ENCODE results near the gene DUS3L. TPM values are rescaled to one million over a fixed set of nuclear protein-coding genes. Genes with fewer than 3 reads are reported as not detected.
"Not testable (repeated sequence)": the region's sequence is repeated elsewhere in the genome, so short reads cannot be mapped to it uniquely, and the experiment has no call there.

The DUS3L gene
- total and polyA plus RNA-seq, 2 donors (not counting 1 experiment from before 2014, with no cell fraction given): 84.6 to 118 TPM

DNA sequence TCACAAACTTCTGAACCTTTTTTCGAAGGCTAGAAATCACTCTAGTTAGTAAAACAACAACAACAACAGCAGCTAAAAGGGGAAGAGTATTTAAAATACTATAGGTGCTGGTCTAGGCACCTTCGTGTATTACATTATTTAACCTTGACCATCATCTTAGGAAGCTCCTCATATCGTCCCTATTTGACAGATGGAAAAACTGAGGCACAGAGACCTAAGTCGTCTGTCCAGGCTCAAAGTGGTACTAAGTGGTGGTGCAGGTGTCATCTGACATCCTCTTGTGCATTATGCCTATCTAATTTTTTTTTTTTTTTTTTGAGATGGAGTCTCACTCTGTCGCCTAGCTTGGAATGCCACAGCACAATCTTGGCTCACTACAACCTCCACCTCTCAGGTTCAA, 41.5 kb downstream of the DUS3L start:
- no peaks in the 10 kb centered on the region for H3K36me3 ChIP-seq (replicated peaks in 1 of 2; ENCODE audit: control extremely low read depth in 1 of 2, control insufficient read depth in 1 of 2, extremely low read depth in 1 of 2, insufficient read depth in 2 of 2, low read length in 1 of 2)
- ChIA-PET POLR2A (no interaction called here), CTCF (interaction anchor here (0.7 kb wide), 1 partner anchor 343 kb away, joined by 5 read pairs; no protein-coding TSS in a partner anchor)
- Mint-ChIP-seq H3K4me3 (no peak overlapping the region), H3K4me1 (no peaks in the 10 kb centered on the region), H3K9me3 (ENCODE audit: insufficient read depth) (no peaks in the 10 kb centered on the region), H3K27me3 (peaks cover 8% of the 10 kb centered on the region), H3K27ac (no peak overlapping the region)
- ATAC-seq (ENCODE audit: low read depth) (no peak), DNase-seq (no peak)
- H3K4me1 ChIP-seq (ENCODE audit: control insufficient read depth in 2 of 2, insufficient read depth in 2 of 2, low read length in 2 of 2): no peaks in the 10 kb centered on the region
- TF ChIP-seq CTCF (IDR thresholded peaks at IDR 0.05): no peak
- no peak for TF ChIP-seq EZH2 (IDR thresholded peaks at IDR 0.05; ENCODE audit: borderline replicate concordance, insufficient read depth, low read depth, low read length, poor library complexity, severe bottlenecking)
- H3K4me3 ChIP-seq (ENCODE audit: control extremely low read depth in 1 of 5, extremely low read depth in 1 of 5, insufficient read depth in 1 of 5, low read depth in 2 of 5, low read length in 4 of 5): no peak overlapping the region
- no peak overlapping the region for H2AFZ ChIP-seq (ENCODE audit: insufficient read depth, low read depth, low read length, poor library complexity, severe bottlenecking)
- no CpG with 5 or more reads among the region's 5 CpGs for WGBS (ENCODE audit: insufficient coverage)
- H3K27me3 ChIP-seq (replicated peaks in 1 of 4; ENCODE audit: control extremely low read depth in 1 of 4, control insufficient read depth in 3 of 4, insufficient read depth in 4 of 4, low read length in 3 of 4): peaks cover 0 to 7% (median 1%) of the 10 kb centered on the region in 4 experiments
- no peak overlapping the region for H3K4me2 ChIP-seq (replicated peaks; ENCODE audit: low read depth, low read length, poor library complexity, severe bottlenecking)
- no peak overlapping the region for H3K27ac ChIP-seq (ENCODE audit: low read length in 2 of 2)
- intact Hi-C loops (cut with micrococcal nuclease): no loop called here
- no peak overlapping the region for H3K9ac ChIP-seq (ENCODE audit: low read length)
- no peaks in the 10 kb centered on the region for H3K9me3 ChIP-seq (ENCODE audit: control extremely low read depth in 1 of 3, control insufficient read depth in 2 of 3, insufficient read depth in 1 of 3, low read length in 2 of 3)
- H3K79me2 ChIP-seq (ENCODE audit: control insufficient read depth, insufficient read depth, low read length): no peaks in the 10 kb centered on the region
- no peaks in the 10 kb centered on the region for H4K20me1 ChIP-seq (ENCODE audit: control insufficient read depth, insufficient read depth, low read length, poor library complexity, severe bottlenecking)

DNA sequence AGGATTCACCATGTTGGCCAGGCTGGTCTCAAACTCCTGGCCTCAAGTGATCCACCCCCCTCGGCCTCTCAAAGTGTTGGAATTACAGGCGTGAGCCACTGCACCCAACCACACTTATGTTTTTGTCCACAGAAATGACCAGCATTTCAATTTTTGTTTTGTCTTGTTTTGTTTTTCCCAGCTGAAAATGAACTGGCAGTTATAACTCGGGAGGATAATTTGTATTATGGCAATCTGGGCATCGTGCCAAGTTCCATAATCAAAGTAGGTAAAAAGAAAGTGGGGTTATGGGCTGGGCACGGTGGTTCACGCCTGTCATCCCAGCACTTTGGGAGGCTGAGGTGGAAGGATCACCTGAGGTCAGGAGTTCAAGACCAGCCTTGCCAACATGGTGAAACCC, 42.0 kb downstream of the DUS3L start:
- WGBS (ENCODE audit: insufficient coverage): 79% methylated on average over 5 of the region's 6 CpGs
- H3K4me1 ChIP-seq (ENCODE audit: control insufficient read depth in 2 of 2, insufficient read depth in 2 of 2, low read length in 2 of 2); H3K27ac Mint-ChIP-seq; H3K9me3 Mint-ChIP-seq (ENCODE audit: insufficient read depth); H3K4me1 Mint-ChIP-seq; H3K79me2 ChIP-seq (ENCODE audit: control insufficient read depth, insufficient read depth, low read length); ATAC-seq (ENCODE audit: low read depth); H3K27ac ChIP-seq (ENCODE audit: low read length in 2 of 2); H3K4me3 ChIP-seq (ENCODE audit: control extremely low read depth in 1 of 5, extremely low read depth in 1 of 5, insufficient read depth in 1 of 5, low read depth in 2 of 5, low read length in 4 of 5); H3K9me3 ChIP-seq (ENCODE audit: control extremely low read depth in 1 of 3, control insufficient read depth in 2 of 3, insufficient read depth in 1 of 3, low read length in 2 of 3); H2AFZ ChIP-seq (ENCODE audit: insufficient read depth, low read depth, low read length, poor library complexity, severe bottlenecking); H3K27me3 Mint-ChIP-seq; H3K9ac ChIP-seq (ENCODE audit: low read length); H3K4me2 ChIP-seq (replicated peaks; ENCODE audit: low read depth, low read length, poor library complexity, severe bottlenecking); H3K36me3 ChIP-seq (replicated peaks in 1 of 2; ENCODE audit: control extremely low read depth in 1 of 2, control insufficient read depth in 1 of 2, extremely low read depth in 1 of 2, insufficient read depth in 2 of 2, low read length in 1 of 2); H3K27me3 ChIP-seq (replicated peaks in 1 of 4; ENCODE audit: control extremely low read depth in 1 of 4, control insufficient read depth in 3 of 4, insufficient read depth in 4 of 4, low read length in 3 of 4); DNase-seq; H4K20me1 ChIP-seq (ENCODE audit: control insufficient read depth, insufficient read depth, low read length, poor library complexity, severe bottlenecking); H3K4me3 Mint-ChIP-seq; intact Hi-C loops (cut with micrococcal nuclease); POLR2A ChIA-PET: not testable (repeated sequence)
- CTCF ChIA-PET: interaction anchor here (0.7 kb wide), 1 partner anchor 342 kb away, joined by 5 read pairs; no protein-coding TSS in a partner anchor

DNA sequence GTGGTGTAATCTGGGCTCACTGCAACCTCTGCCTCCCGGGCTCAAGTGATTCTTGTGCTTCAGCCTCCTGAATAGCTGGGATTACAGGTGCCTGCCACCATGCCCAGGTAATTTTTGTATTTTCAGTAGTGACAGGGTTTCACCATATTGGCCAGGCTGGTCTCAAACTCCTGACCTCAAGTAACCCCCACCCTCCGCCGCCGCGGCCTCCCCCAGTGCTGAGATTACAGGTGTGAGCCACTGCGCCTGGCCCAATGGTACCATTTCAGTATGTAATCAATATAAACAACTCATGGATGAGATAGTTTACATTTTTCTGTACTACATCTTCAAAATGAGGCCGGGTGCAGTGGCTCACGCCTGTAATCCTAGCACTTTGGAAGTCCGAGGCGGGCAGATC, 46.0 kb downstream of the DUS3L start:
- H3K4me2 ChIP-seq (replicated peaks; ENCODE audit: low read depth, low read length, poor library complexity, severe bottlenecking); H3K27me3 ChIP-seq (replicated peaks in 1 of 4; ENCODE audit: control extremely low read depth in 1 of 4, control insufficient read depth in 3 of 4, insufficient read depth in 4 of 4, low read length in 3 of 4); H3K9me3 ChIP-seq (ENCODE audit: control extremely low read depth in 1 of 3, control insufficient read depth in 2 of 3, insufficient read depth in 1 of 3, low read length in 2 of 3); POLR2A ChIA-PET; CTCF ChIA-PET; H3K4me3 Mint-ChIP-seq; H3K36me3 ChIP-seq (replicated peaks in 1 of 2; ENCODE audit: control extremely low read depth in 1 of 2, control insufficient read depth in 1 of 2, extremely low read depth in 1 of 2, insufficient read depth in 2 of 2, low read length in 1 of 2); H3K27me3 Mint-ChIP-seq; H3K4me1 ChIP-seq (ENCODE audit: control insufficient read depth in 2 of 2, insufficient read depth in 2 of 2, low read length in 2 of 2); H3K27ac ChIP-seq (ENCODE audit: low read length in 2 of 2); H2AFZ ChIP-seq (ENCODE audit: insufficient read depth, low read depth, low read length, poor library complexity, severe bottlenecking); H3K27ac Mint-ChIP-seq; H3K9me3 Mint-ChIP-seq (ENCODE audit: insufficient read depth); ATAC-seq (ENCODE audit: low read depth); intact Hi-C loops (cut with micrococcal nuclease); H4K20me1 ChIP-seq (ENCODE audit: control insufficient read depth, insufficient read depth, low read length, poor library complexity, severe bottlenecking); H3K4me3 ChIP-seq (ENCODE audit: control extremely low read depth in 1 of 5, extremely low read depth in 1 of 5, insufficient read depth in 1 of 5, low read depth in 2 of 5, low read length in 4 of 5); DNase-seq; H3K4me1 Mint-ChIP-seq; H3K79me2 ChIP-seq (ENCODE audit: control insufficient read depth, insufficient read depth, low read length); H3K9ac ChIP-seq (ENCODE audit: low read length): not testable (repeated sequence)
- WGBS (ENCODE audit: insufficient coverage): 92% methylated on average over 5 of the region's 10 CpGs
